B cell (primary cell): Measurements from ENCODE around the gene FBLIM1.

ENCODE experiments used
- CTCF ChIP-seq: fragments of 200-600 bp; IDR thresholded peaks from one replicate; pipeline ENCODE4 v1.8.0; 2022; ENCODE audit warnings: antibody characterized with exemption, mild to moderate bottlenecking
- EZH2 ChIP-seq: IDR thresholded peaks from 2 replicates; pipeline ENCODE4 v1.6.1; 2012; ENCODE audit warnings: borderline replicate concordance, low read depth, mild to moderate bottlenecking, moderate library complexity, low read length; ENCODE audit not compliant: insufficient read depth, poor library complexity, severe bottlenecking

DNA sequence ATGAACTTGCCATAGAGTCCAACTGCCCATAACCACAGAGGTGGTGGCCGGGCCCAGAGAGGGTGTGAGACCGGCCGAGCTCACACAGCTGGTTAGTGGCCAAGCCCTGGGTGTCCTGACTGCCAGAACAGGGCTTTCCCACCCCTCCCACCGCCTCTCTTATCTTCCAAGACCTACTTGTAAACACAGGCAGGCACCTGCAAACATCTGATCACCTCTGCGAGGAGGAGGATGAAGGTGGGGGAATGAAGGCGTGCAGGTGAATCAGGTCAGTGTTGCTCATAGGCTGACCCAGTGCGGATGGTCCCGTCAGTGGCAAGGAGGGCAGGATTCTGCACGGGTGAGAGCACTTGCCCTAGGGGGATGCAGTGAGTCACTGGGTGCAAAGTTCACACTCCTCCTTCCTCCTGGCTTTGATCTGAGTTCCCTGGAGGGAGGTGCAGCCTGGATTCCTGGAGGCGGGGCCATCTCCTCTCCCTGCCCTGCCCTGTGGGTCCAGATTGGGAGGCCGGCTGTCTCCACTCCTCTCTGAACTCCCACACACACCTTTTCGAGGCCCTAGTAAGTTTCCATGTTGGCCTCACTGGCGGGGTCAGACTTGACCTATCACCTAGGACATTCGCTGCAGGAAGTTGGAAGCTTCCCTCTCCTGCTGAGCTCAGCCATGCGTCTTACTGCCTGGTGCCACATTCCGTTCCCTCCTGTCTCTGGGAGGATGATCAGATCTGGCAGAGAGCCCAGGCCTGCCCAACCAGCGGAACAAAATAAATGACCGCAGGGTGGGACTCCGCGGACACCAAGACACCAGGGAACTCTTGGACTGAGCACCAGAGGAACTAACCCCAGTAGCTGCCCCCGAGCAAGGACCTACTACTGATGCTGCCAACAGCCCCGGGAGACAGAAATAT is 41.6 kb downstream of the FBLIM1 start:
- TF ChIP-seq CTCF (no peak), EZH2 (no peak)
